Natural killer cell treated with Interleukin-12 subunit alpha and Interleukin-12 subunit beta and Interleukin-15 and Interleukin-18, amount 100 ng/mL, for 72 hours (primary cell): ENCODE results near the gene DNTT. TPM values are rescaled to one million over a fixed set of nuclear protein-coding genes. Genes with fewer than 3 reads are reported as not detected.
A peak's percentile ranks its signal among the peaks of the same experiment; 100 is the strongest.

Experiments used
- ATAC-seq, 2 donors: fragments of 150-1000 bp; cut with Tn5 transposase in 1 of 2; sonication (Bioruptor Pico), chemical (Tn5 transposase) in 1 of 2; 2 replicates each; pipeline ENCODE4 v1.10.0; 2021
- DNase-seq: peaks from one replicate; pipeline ENCODE4 v3.0.0; 2022; ENCODE audit warnings: low spot score
- H3K27ac Mint-ChIP-seq, 2 donors: 1 replicate in 1 of 2; 2 replicates in 1 of 2; pipeline ENCODE4 v1.8.0; 2022; ENCODE audit warnings: mixed read lengths in 2 of 2, mild to moderate bottlenecking in 1 of 2, moderate library complexity in 1 of 2
- H3K27me3 Mint-ChIP-seq, 2 donors: 1 replicate in 1 of 2; 2 replicates in 1 of 2; pipeline ENCODE4 v1.8.0; 2022; ENCODE audit warnings: mixed read lengths in 2 of 2
- H3K36me3 Mint-ChIP-seq: one replicate; pipeline ENCODE4 v1.8.0; 2022; ENCODE audit warnings: mixed read lengths
- H3K4me1 Mint-ChIP-seq, 2 donors: 1 replicate in 1 of 2; 2 replicates in 1 of 2; pipeline ENCODE4 v1.8.0; 2022; ENCODE audit warnings: low read depth in 2 of 2, mixed read lengths in 2 of 2, mild to moderate bottlenecking in 1 of 2
- H3K4me3 Mint-ChIP-seq: one replicate; pipeline ENCODE4 v1.8.0; 2022; ENCODE audit warnings: mixed read lengths
- H3K9me3 Mint-ChIP-seq: 2 replicates; pipeline ENCODE4 v1.8.0; 2022; ENCODE audit warnings: mixed read lengths
- total RNA-seq, 2 donors: library from RNA; stranded (reverse); gene quantifications; one replicate each; pipeline ENCODE4 v1.2.3, GENCODE V29; 2022

Gene DNTT
- total RNA-seq, 2 donors from 2014 or later: not detected

GRCh38 chr10:96357038-96357620 is 52.9 kb downstream of the DNTT start:
- H3K4me3 Mint-ChIP-seq: no peak overlapping the region
- ATAC-seq: peak in 1 of 2 donors; percentile 33
- no peak for DNase-seq
- H3K4me1 Mint-ChIP-seq: no peaks in the 10 kb centered on the region
- H3K27me3 Mint-ChIP-seq: peaks cover 18 to 33% of the 10 kb centered on the region in 2 donors
- no peaks in the 10 kb centered on the region for H3K36me3 Mint-ChIP-seq
- no peaks in the 10 kb centered on the region for H3K9me3 Mint-ChIP-seq
- H3K27ac Mint-ChIP-seq: no peak overlapping the region

DNA sequence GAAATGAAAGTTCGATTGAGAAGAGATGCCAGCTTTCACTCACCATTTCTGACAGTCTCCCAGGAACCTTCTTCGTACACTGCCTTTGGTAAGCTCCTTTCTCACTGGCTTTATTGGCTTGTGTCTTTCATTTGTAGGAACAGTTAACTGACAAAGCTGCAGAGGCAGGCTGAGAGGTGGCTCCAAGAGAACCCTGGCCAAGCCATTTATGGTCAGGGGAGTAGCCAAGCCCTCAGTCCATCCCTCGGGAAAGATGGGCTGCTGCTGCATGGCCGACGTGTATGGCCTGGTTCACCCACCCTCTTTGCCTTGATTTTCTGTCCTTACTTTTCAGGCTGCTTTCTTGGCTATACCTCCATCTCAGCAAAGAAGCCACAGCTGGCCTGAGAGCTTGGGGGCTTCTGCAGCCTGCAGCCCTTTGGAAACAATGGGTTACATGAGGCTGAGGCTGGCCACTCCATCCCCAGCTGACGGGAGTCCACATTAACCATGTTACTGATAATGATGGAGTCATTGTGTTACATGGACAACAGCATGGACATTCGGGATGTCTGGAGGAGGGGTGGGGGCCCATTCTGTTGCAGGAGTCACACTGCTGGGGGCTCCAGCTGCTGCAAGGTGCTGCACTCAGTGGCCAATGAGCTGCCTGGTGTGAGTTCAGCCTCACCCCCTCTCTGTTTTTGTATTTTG is 54.8 kb downstream of the DNTT start, which contains the start of gene OPALIN:
OPALIN (minus strand) TSS at position 152 of the 690 bp plus-strand sequence; CDS start at position 46, 106 bp downstream.
- Mint-ChIP-seq H3K36me3 (no peaks in the 10 kb centered on the region), H3K4me3 (no peak within 1 kb of the TSS), H3K27me3 (peaks cover 15 to 32% of the 10 kb centered on the region in 2 donors), H3K4me1 (no peaks in the 10 kb centered on the region), H3K9me3 (no peaks in the 10 kb centered on the region), H3K27ac (no peak within 1 kb of the TSS)
- ATAC-seq (no peak), DNase-seq (no peak)

DNA sequence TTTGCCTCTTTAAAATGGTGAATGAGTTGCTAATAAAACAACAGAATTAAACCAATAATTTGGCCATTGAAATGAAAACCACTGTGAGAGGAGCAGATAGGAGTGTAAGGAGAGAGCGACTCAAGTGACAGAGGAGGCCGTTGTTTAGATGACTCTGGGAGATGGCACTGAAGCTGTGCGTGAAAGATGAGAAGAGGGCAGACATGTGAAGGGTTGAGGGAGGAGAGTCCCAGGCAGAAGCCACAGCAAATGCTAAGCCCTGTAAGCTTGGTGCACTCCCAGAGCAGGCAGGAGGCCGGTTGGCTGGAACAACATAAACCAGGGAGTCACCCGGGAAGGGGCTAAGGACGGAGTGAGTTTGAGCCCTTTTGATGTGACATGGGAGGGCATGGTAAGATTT is 55.4 kb downstream of the DNTT start:
- ATAC-seq (no peak), DNase-seq (no peak)
- no peaks in the 10 kb centered on the region for H3K9me3 Mint-ChIP-seq
- H3K36me3 Mint-ChIP-seq: no peaks in the 10 kb centered on the region
- H3K4me3 Mint-ChIP-seq: no peak overlapping the region
- H3K27ac Mint-ChIP-seq: no peak overlapping the region
- no peaks in the 10 kb centered on the region for H3K4me1 Mint-ChIP-seq
- H3K27me3 Mint-ChIP-seq: peaks cover 15 to 32% of the 10 kb centered on the region in 2 donors

DNA sequence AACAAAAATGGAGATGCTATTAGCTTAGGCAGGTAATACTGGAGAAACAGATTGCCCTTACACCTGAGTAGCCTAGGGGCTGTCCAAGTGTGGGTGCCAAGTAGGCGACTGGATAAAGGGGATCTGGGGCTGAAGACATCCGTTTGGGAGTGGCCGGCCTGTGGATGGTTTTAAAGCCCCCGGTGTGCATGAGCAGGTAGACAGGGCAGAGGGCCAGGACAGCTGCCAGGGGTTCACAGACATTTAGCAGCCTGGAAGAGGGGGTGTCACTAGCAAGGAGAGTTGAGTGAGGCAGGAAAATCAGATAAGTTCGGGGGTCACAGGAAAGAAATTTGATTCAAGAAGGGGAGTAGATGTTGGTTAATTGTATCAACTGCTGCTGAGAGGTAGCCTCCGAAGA is 56.1 kb downstream of the DNTT start:
- H3K36me3 Mint-ChIP-seq: no peaks in the 10 kb centered on the region
- DNase-seq: no peak
- no peaks in the 10 kb centered on the region for H3K4me1 Mint-ChIP-seq
- peaks cover 15 to 32% of the 10 kb centered on the region in 2 donors for H3K27me3 Mint-ChIP-seq
- ATAC-seq: no peak
- no peaks in the 10 kb centered on the region for H3K9me3 Mint-ChIP-seq
- no peak overlapping the region for H3K4me3 Mint-ChIP-seq
- H3K27ac Mint-ChIP-seq: no peak overlapping the region

DNA sequence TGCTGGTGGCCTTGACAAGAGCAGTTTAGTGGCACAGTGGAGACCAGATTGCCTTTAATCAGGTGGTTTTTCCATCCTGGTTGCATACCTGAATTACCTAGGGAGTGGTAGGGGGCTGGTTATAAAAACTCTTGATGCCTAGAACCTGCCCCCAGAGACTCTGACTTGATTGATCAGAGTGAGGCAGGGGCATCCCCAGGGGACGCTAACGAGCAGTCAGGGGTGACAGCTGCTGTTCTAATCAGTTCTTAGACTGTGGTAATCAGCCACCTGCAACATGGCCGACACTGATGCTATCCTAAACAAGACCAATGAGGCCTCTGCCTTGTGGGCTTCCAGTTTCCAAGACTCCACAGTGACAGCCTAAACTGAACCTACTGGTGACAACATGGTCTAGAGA is 56.5 kb downstream of the DNTT start:
- Mint-ChIP-seq H3K27me3 (peaks cover 15 to 32% of the 10 kb centered on the region in 2 donors), H3K4me3 (no peak overlapping the region), H3K9me3 (no peaks in the 10 kb centered on the region), H3K27ac (no peak overlapping the region), H3K36me3 (no peaks in the 10 kb centered on the region), H3K4me1 (no peaks in the 10 kb centered on the region)
- DNase-seq (no peak), ATAC-seq (peak in 1 of 2 donors; percentile 37)

DNA sequence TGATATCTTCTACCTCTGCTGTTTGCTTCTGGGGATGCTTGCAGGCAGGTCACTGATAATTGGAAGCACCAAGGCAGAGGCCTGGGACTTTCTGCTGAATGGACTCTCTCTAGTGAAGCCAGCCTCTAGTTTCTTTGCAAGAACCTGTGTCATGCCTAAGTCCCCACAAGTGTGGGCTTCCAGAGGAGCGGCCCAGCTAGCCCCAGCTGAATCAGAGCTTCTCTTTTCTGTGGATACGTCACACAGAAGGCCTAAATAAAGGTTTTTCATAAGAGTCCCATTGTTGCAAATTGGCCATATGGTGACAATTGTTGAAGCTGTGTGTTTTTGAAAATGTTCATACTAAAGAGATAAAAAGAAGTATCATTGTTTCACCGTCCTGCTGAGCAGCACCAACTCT is 61.3 kb downstream of the DNTT start:
- H3K4me1 Mint-ChIP-seq: no peaks in the 10 kb centered on the region
- no peaks in the 10 kb centered on the region for H3K27me3 Mint-ChIP-seq
- H3K27ac Mint-ChIP-seq: no peak overlapping the region
- no peaks in the 10 kb centered on the region for H3K9me3 Mint-ChIP-seq
- H3K4me3 Mint-ChIP-seq: no peak overlapping the region
- no peaks in the 10 kb centered on the region for H3K36me3 Mint-ChIP-seq
- ATAC-seq (no peak), DNase-seq (no peak)

GRCh38 chr10:96366508-96366907 is 62.3 kb downstream of the DNTT start:
- no peak for ATAC-seq
- no peak overlapping the region for H3K4me3 Mint-ChIP-seq
- H3K27me3 Mint-ChIP-seq: no peaks in the 10 kb centered on the region
- no peak overlapping the region for H3K27ac Mint-ChIP-seq
- no peaks in the 10 kb centered on the region for H3K9me3 Mint-ChIP-seq
- H3K4me1 Mint-ChIP-seq: no peaks in the 10 kb centered on the region
- no peak for DNase-seq
- H3K36me3 Mint-ChIP-seq: no peaks in the 10 kb centered on the region

GRCh38 chr10:96367470-96367869 is 63.2 kb downstream of the DNTT start:
- Mint-ChIP-seq H3K27me3 (peaks cover 0 to 3% of the 10 kb centered on the region in 2 donors), H3K27ac (no peak overlapping the region), H3K36me3 (no peaks in the 10 kb centered on the region), H3K4me3 (no peak overlapping the region), H3K9me3 (no peaks in the 10 kb centered on the region), H3K4me1 (no peaks in the 10 kb centered on the region)
- ATAC-seq (no peak), DNase-seq (no peak)

DNA sequence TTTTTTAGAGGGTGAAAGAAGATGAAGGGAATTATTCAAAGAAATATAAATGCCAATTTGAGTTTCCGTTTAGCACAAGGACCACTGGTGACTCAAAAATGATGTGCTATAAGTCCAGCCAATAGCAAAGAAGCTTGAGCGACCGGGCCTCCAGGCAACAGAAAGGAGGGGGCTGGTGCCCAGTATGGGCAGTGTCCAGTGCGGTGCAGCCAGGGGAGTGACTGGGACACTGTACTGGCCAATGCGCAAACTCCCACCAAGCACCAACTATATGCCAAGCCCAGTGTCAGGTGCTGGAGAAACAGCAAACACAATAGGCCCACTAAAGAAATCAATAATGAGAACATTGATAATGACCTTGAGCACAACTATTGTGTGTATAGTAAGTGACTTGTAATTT is 64.7 kb downstream of the DNTT start:
- no peaks in the 10 kb centered on the region for H3K36me3 Mint-ChIP-seq

GRCh38 chr10:96369890-96370583 is 65.8 kb downstream of the DNTT start:
- no peak for ATAC-seq

More for the DNA sequence above, 64.7 kb downstream of the DNTT start:
- no peak for DNase-seq
- Mint-ChIP-seq H3K4me3 (no peak overlapping the region), H3K9me3 (no peaks in the 10 kb centered on the region), H3K27ac (no peak overlapping the region), H3K27me3 (peaks cover under 1 to 7% of the 10 kb centered on the region in 2 donors), H3K4me1 (no peaks in the 10 kb centered on the region)
- no peak for ATAC-seq

GRCh38 chr10:96370584-96371157 is 66.4 kb downstream of the DNTT start:
- no peaks in the 10 kb centered on the region for H3K9me3 Mint-ChIP-seq

More at GRCh38 chr10:96369890-96370583, 65.8 kb downstream of the DNTT start:
- Mint-ChIP-seq H3K27ac (no peak overlapping the region), H3K4me1 (peaks cover 4 to 7% of the 10 kb centered on the region in 2 donors), H3K27me3 (peaks cover 6 to 16% of the 10 kb centered on the region in 2 donors), H3K4me3 (no peak overlapping the region), H3K9me3 (no peaks in the 10 kb centered on the region), H3K36me3 (no peaks in the 10 kb centered on the region)
- DNase-seq: no peak

DNA sequence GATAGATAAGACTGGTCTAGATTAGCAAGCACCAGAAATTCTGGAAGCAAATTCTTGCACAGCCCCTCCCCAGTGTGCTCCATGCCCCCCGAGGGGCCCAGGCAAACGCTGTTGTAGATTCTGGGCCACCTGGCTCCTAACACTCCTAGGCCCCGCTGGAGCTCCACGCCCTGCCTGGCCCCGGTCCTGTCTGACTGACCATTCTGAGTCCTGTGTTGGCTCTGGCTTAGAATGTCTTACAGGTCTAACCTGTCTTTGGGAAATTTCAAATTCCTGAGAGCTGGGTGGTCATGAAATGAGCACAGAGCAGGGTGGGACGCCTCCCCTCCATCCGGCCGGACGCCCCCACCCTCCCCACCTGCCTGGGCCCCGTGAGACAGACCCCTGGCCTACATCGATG is 67.1 kb downstream of the DNTT start:
- Mint-ChIP-seq H3K36me3 (no peaks in the 10 kb centered on the region), H3K27me3 (peaks cover 13 to 22% of the 10 kb centered on the region in 2 donors), H3K27ac (no peak overlapping the region), H3K4me1 (peaks cover 13 to 15% of the 10 kb centered on the region in 2 donors), H3K9me3 (no peaks in the 10 kb centered on the region), H3K4me3 (no peak overlapping the region)
- DNase-seq: no peak
- ATAC-seq: no peak

More at GRCh38 chr10:96370584-96371157, 66.4 kb downstream of the DNTT start:
- H3K4me3 Mint-ChIP-seq: no peak overlapping the region
- H3K27ac Mint-ChIP-seq: no peak overlapping the region
- H3K27me3 Mint-ChIP-seq: peaks cover 10 to 20% of the 10 kb centered on the region in 2 donors
- peak; percentile 73 for DNase-seq
- H3K36me3 Mint-ChIP-seq: no peaks in the 10 kb centered on the region
- H3K4me1 Mint-ChIP-seq: peaks cover 10 to 13% of the 10 kb centered on the region in 2 donors
- ATAC-seq: no peak

DNA sequence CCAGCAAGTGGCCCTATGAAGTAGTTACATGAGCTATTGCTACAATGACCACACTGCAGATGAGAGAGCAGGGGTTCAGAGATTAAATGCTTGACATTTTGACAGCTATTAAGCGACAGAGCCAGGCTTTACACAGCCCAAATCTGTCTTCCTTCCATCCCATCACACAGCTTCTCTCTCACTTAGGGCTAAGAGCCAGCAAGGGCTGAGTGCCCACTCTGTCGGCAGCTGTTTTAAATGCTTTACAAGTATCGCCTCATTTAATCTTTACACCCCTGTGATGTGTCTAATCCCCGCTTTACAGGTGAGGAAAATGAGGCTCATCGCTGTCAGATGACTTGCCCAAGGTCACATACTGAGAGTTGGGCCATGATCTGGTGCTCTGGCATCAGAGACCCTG is 69.8 kb downstream of the DNTT start:
- Mint-ChIP-seq H3K4me3 (peak overlapping the region; percentile 36), H3K27ac (no peak overlapping the region), H3K4me1 (peaks cover 13 to 15% of the 10 kb centered on the region in 2 donors)

GRCh38 chr10:96374639-96374984 is 70.4 kb downstream of the DNTT start:
- no peaks in the 10 kb centered on the region for H3K9me3 Mint-ChIP-seq
- peaks cover 13 to 22% of the 10 kb centered on the region in 2 donors for H3K27me3 Mint-ChIP-seq
- H3K36me3 Mint-ChIP-seq: no peaks in the 10 kb centered on the region
- H3K27ac Mint-ChIP-seq: no peak overlapping the region
- peak overlapping the region; percentile 67 for H3K4me3 Mint-ChIP-seq
- no peak for ATAC-seq
- no peak for DNase-seq
- H3K4me1 Mint-ChIP-seq: peaks cover 13 to 15% of the 10 kb centered on the region in 2 donors

More for the DNA sequence above, 69.8 kb downstream of the DNTT start:
- Mint-ChIP-seq H3K36me3 (no peaks in the 10 kb centered on the region), H3K27me3 (peaks cover 13 to 22% of the 10 kb centered on the region in 2 donors), H3K9me3 (no peaks in the 10 kb centered on the region)
- DNase-seq: no peak
- ATAC-seq: no peak
